ENCODE results near the gene HPN.

GRCh38 chr19:35000338-35000646, 41.2 kb upstream of the HPN start:
- TF ChIP-seq CTCF (IDR thresholded peaks at IDR 0.05; ENCODE audit: poor library complexity) (no peak), EZH2 (IDR thresholded peaks at IDR 0.05; ENCODE audit: borderline replicate concordance) (no peak)
